CD14-positive monocyte (primary cell): ENCODE results near the gene GMDS. TPM values are rescaled to one million over a fixed set of nuclear protein-coding genes. Genes with fewer than 3 reads are reported as not detected.

ENCODE experiments used
- DNase-seq, 3 donors: peaks; one replicate each; pipeline ENCODE4 v3.0.0-alpha.2; 2011 to 2022
- H2AFZ ChIP-seq: 2 replicates; pipeline ENCODE4 v1.6.0; 2012; ENCODE audit warnings: mild to moderate bottlenecking, low read depth, low read length, inconsistent platforms; ENCODE audit not compliant: insufficient read depth, poor library complexity, severe bottlenecking
- H3K27ac ChIP-seq, 2 donors: 1 replicate in 1 of 2; 2 replicates in 1 of 2; pipeline ENCODE4 v1.5.1; 2012 to 2013; ENCODE audit warnings: low read length in 2 of 2, control low read depth in 1 of 2, inconsistent platforms in 1 of 2, low read depth in 1 of 2, mild to moderate bottlenecking in 1 of 2
- H3K27me3 ChIP-seq, 2 donors: one replicate each; pipeline versions ENCODE4 v1.6.0 to v1.6.1; 2011 to 2013; ENCODE audit warnings: low read length in 2 of 2; ENCODE audit not compliant: control insufficient read depth in 2 of 2, insufficient read depth in 2 of 2
- H3K36me3 ChIP-seq, 2 donors: replicated peaks in 1 of 2; 1 replicate in 1 of 2; 2 replicates in 1 of 2; pipeline versions ENCODE4 v1.5.1 to v1.6.1; 2012 to 2013; ENCODE audit warnings: low read length in 2 of 2, control low read depth in 1 of 2, inconsistent platforms in 1 of 2, mild to moderate bottlenecking in 1 of 2; ENCODE audit not compliant: insufficient read depth in 2 of 2, control insufficient read depth in 1 of 2
- H3K4me1 ChIP-seq, 2 donors: 1 replicate in 1 of 2; 2 replicates in 1 of 2; pipeline versions ENCODE4 v1.5.1 to v1.6.1; 2012 to 2013; ENCODE audit warnings: low read length in 2 of 2, control low read depth in 1 of 2, inconsistent platforms in 1 of 2, mild to moderate bottlenecking in 1 of 2, moderate library complexity in 1 of 2; ENCODE audit not compliant: insufficient read depth in 2 of 2, control insufficient read depth in 1 of 2
- H3K4me2 ChIP-seq: replicated peaks from 2 replicates; pipeline ENCODE3; 2012; ENCODE audit warnings: low read length, moderate library complexity, mild to moderate bottlenecking; ENCODE audit not compliant: poor library complexity, severe bottlenecking; ENCODE audit errors: extremely low read depth
- H3K4me3 ChIP-seq, 3 experiments: fragments of 200-600 bp in 1 of 3; sonication (generic) in 1 of 3; replicated peaks in 1 of 3; 1 replicate in 2 of 3; 2 replicates in 1 of 3; pipeline ENCODE4 v1.5.1; 2011 to 2013; ENCODE audit warnings: low read length in 3 of 3, mild to moderate bottlenecking in 3 of 3, control low read depth in 2 of 3, low read depth in 2 of 3, inconsistent platforms in 1 of 3, moderate library complexity in 1 of 3
- H3K79me2 ChIP-seq: 2 replicates; pipeline ENCODE4 v1.6.0; 2012; ENCODE audit warnings: mild to moderate bottlenecking, control low read depth, inconsistent platforms, low read length, moderate library complexity; ENCODE audit not compliant: insufficient read depth
- H3K9ac ChIP-seq: 2 replicates; pipeline ENCODE4 v1.6.0; 2017; ENCODE audit warnings: low read length, mild to moderate bottlenecking; ENCODE audit not compliant: insufficient read depth, poor library complexity, severe bottlenecking
- H3K9me3 ChIP-seq, 2 donors: replicated peaks in 1 of 2; 1 replicate in 1 of 2; 2 replicates in 1 of 2; pipeline versions ENCODE4 v1.5.1 to v1.6.1; 2012 to 2013; ENCODE audit warnings: low read length in 2 of 2, control low read depth in 1 of 2; ENCODE audit not compliant: control insufficient read depth in 1 of 2, insufficient read depth in 1 of 2
- H4K20me1 ChIP-seq: 2 replicates; pipeline ENCODE4 v1.6.0; 2012; ENCODE audit warnings: mild to moderate bottlenecking, low read length, control low read depth, moderate library complexity; ENCODE audit not compliant: insufficient read depth
- H3K27ac Mint-ChIP-seq, 7 donors: one replicate each; pipeline ENCODE4 v1.8.0; 2020; ENCODE audit warnings: mild to moderate bottlenecking in 7 of 7, mixed read lengths in 7 of 7, moderate library complexity in 6 of 7, inconsistent platforms in 2 of 7
- H3K27me3 Mint-ChIP-seq, 3 donors: one replicate each; pipeline ENCODE4 v1.8.0; 2021 to 2022; ENCODE audit warnings: low read depth in 3 of 3, mild to moderate bottlenecking in 3 of 3, mixed read lengths in 3 of 3, moderate library complexity in 3 of 3, inconsistent platforms in 1 of 3
- H3K36me3 Mint-ChIP-seq, 2 donors: one replicate each; pipeline ENCODE4 v1.8.0; 2020; ENCODE audit warnings: mixed read lengths in 2 of 2, inconsistent platforms in 1 of 2, mild to moderate bottlenecking in 1 of 2
- H3K4me1 Mint-ChIP-seq: one replicate; pipeline ENCODE4 v1.8.0; 2020; ENCODE audit warnings: mild to moderate bottlenecking, mixed read lengths
- H3K4me3 Mint-ChIP-seq, 2 donors: one replicate each; pipeline ENCODE4 v1.8.0; 2020; ENCODE audit warnings: mild to moderate bottlenecking in 2 of 2, mixed read lengths in 2 of 2, moderate library complexity in 1 of 2
- H3K9me3 Mint-ChIP-seq, 7 donors: one replicate each; pipeline ENCODE4 v1.8.0; 2020 to 2022; ENCODE audit warnings: mixed read lengths in 7 of 7, mild to moderate bottlenecking in 6 of 7, moderate library complexity in 6 of 7, inconsistent platforms in 2 of 7
- CTCF ChIP-seq: fragments of 200-600 bp; IDR thresholded peaks from one replicate; pipeline ENCODE4 v1.8.0; 2022; ENCODE audit warnings: antibody characterized with exemption, mild to moderate bottlenecking
- WGBS: methylation state at CpG from one replicate; pipeline ENCODE4 v1.1.5; 2013; ENCODE audit warnings: missing lambda C conversion rate; ENCODE audit not compliant: insufficient coverage; 5-methylcytosine and 5-hydroxymethylcytosine counted together
- intact Hi-C, 2 donors: fragments of 100-400 bp; cut with micrococcal nuclease; formaldehyde crosslinking; loops; one replicate each; pipeline versions ENCODE4 v1.15.0 to v1.15.1; 2023
- polyA plus RNA-seq, 3 donors: library from polyadenylated mRNA; depleted of rRNA in 1 of 3; unstranded in 2 of 3; stranded (reverse) in 1 of 3; fragments of 300-500 nt in 2 of 3; fragments of >200 nt in 1 of 3; fragmentation: Illumina TruSeq in 2 of 3; gene quantifications; 1 replicate in 2 of 3; 2 replicates in 1 of 3; pipeline ENCODE4 v1.2.3, GENCODE V29; 2012 to 2021

The GMDS gene
- polyA plus RNA-seq, 3 donors: 10.5 to 19.9 (median 17.6) TPM

- no peaks in the 10 kb centered on the region for H3K27me3 Mint-ChIP-seq
- Histone ChIP-seq H3K4me2 (no peak overlapping the region), H4K20me1 (no peaks in the 10 kb centered on the region), H3K9ac (no peak overlapping the region), H2AFZ (no peak overlapping the region), H3K4me1 (peaks cover 0 to 7% of the 10 kb centered on the region in 2 donors), H3K27me3 (no peaks in the 10 kb centered on the region), H3K79me2 (no peaks in the 10 kb centered on the region), H3K4me3 (no peak overlapping the region), H3K9me3 (no peaks in the 10 kb centered on the region), H3K27ac (no peak overlapping the region), H3K36me3 (no peaks in the 10 kb centered on the region)
- peaks cover 9% of the 10 kb centered on the region for H3K4me1 Mint-ChIP-seq
- H3K36me3 Mint-ChIP-seq: no peaks in the 10 kb centered on the region
- H3K4me3 Mint-ChIP-seq: no peak overlapping the region
- peak; percentile 36 to 81 (median 37) for DNase-seq
- H3K27ac Mint-ChIP-seq: no peak overlapping the region
- intact Hi-C loops: no loop called here
- no peaks in the 10 kb centered on the region for H3K9me3 Mint-ChIP-seq
- WGBS: 0% methylated on average over 1 of the region's 4 CpGs
- TF ChIP-seq CTCF: no peak
These were observed 376.7 kb downstream of the GMDS start for GRCh38 chr6:1868561-1869261.

GRCh38 chr6:1867197-1867596 is 378.2 kb downstream of the GMDS start:
- no peak for TF ChIP-seq CTCF
- H3K4me3 Mint-ChIP-seq: no peak overlapping the region
- no peak overlapping the region for H3K4me3 ChIP-seq
- no peak overlapping the region for H2AFZ ChIP-seq
- no peaks in the 10 kb centered on the region for H3K27me3 ChIP-seq
- no peak overlapping the region for H3K27ac Mint-ChIP-seq
- H3K9ac ChIP-seq: no peak overlapping the region
- H3K9me3 ChIP-seq: no peaks in the 10 kb centered on the region
- intact Hi-C loops: no loop called here
- no peaks in the 10 kb centered on the region for H4K20me1 ChIP-seq
- no peak for DNase-seq
- H3K4me1 ChIP-seq: peaks cover 0 to 7% of the 10 kb centered on the region in 2 donors
- H3K27me3 Mint-ChIP-seq: no peaks in the 10 kb centered on the region
- no peak overlapping the region for H3K4me2 ChIP-seq
- no CpG with 5 or more reads among the region's 3 CpGs for WGBS
- H3K36me3 Mint-ChIP-seq: no peaks in the 10 kb centered on the region
- no peaks in the 10 kb centered on the region for H3K9me3 Mint-ChIP-seq
- no peak overlapping the region for H3K27ac ChIP-seq
- peaks cover 9% of the 10 kb centered on the region for H3K4me1 Mint-ChIP-seq
- H3K36me3 ChIP-seq: no peaks in the 10 kb centered on the region
- no peaks in the 10 kb centered on the region for H3K79me2 ChIP-seq
